ENCODE measurements around the gene FGF11.
A peak's percentile ranks its signal among the peaks of the same experiment; 100 is the strongest.

DNA sequence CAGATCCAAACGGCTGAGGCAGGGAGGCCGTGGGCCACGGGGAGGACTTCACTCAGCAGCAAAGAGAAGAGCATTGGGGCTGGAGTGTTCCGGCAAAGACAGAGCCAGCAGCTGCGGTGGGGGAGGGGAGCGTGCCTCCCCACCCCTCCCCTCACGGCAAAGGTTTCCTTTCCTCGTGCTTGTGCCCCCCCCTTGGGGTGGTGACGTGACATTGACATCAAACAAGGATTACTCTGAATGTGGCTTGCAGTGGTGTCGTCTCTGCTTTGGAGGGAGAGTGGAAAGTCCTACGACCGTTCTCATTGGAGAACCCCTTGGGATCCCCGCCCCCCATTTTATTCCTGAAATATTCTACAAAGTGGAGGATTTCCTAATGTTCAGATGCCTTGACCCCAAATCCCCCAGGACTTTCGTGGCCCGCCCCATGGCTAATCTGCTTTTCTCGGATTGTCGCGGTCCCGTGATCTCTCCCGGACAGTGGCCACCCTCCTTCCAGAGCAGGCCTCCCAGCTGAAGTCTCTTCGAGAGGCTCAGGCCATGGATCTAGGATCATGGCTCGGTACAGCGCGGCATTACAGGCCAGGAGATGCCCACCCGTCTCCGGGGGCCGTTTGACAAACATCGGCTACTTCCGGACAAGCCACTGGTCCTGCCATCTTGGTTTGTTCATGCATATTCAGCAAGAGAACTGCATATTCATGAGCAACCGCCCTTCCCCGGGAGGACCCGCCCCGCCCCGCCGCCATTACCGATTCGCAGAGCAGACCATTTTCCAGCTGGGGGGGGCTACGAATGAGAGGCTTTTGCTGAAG, 44.1 kb downstream of the FGF11 start:
- TF ChIP-seq CTCF (IDR thresholded peaks at IDR 0.05 in 4 of 5, conservative IDR thresholded peaks at IDR 0.05 in 1 of 5), result no peak
- peak in 1 of 2 donors; percentile 57 for TF ChIP-seq POLR2A (IDR thresholded peaks at IDR 0.05)

Measured in gastrocnemius medialis (tissue), 4 donors.